Mucosa of stomach (tissue), 1 donor: ENCODE results near the gene INO80E.
"Not testable (repeated sequence)": the region's sequence is repeated elsewhere in the genome, so short reads cannot be mapped to it uniquely, and the experiment has no call there.

Experiments used
- H3K27me3 ChIP-seq: one replicate; pipeline ENCODE4 v1.7.0; 2013; ENCODE audit warnings: mild to moderate bottlenecking, low read length; ENCODE audit not compliant: control insufficient read depth, insufficient read depth
- H3K36me3 ChIP-seq: one replicate; pipeline ENCODE4 v1.7.0; 2013; ENCODE audit warnings: low read length; ENCODE audit not compliant: control insufficient read depth, insufficient read depth
- H3K4me1 ChIP-seq: one replicate; pipeline ENCODE4 v1.7.0; 2013; ENCODE audit warnings: mild to moderate bottlenecking, low read length; ENCODE audit not compliant: control insufficient read depth, insufficient read depth
- H3K4me3 ChIP-seq: one replicate; pipeline ENCODE4 v1.7.0; 2013; ENCODE audit warnings: low read length
- H3K9ac ChIP-seq: one replicate; pipeline ENCODE4 v1.7.0; 2013; ENCODE audit warnings: mild to moderate bottlenecking, low read length, moderate library complexity
- H3K9me3 ChIP-seq: one replicate; pipeline ENCODE4 v1.7.0; 2013; ENCODE audit warnings: mild to moderate bottlenecking, low read length, moderate library complexity; ENCODE audit not compliant: control insufficient read depth
- donor health status: Pancreatic carcinoma.

The INO80E gene

GRCh38 chr16:30009990-30010843, 14.2 kb downstream of the INO80E start:
- Histone ChIP-seq H3K27me3 (peaks cover 42% of the 10 kb centered on the region), H3K9me3 (no peaks in the 10 kb centered on the region), H3K36me3 (no peaks in the 10 kb centered on the region), H3K4me1 (peaks cover 13% of the 10 kb centered on the region), H3K9ac (no peak overlapping the region), H3K4me3 (no peak overlapping the region)

GRCh38 chr16:30010844-30011713, 15.0 kb downstream of the INO80E start, which contains the start of gene DOC2A:
Gene DOC2A (minus strand): TSS chr16:30011027. CDS start chr16:30010222, 805 bp downstream.
- Histone ChIP-seq H3K27me3 (peaks cover 42% of the 10 kb centered on the region), H3K4me1 (peaks cover 10% of the 10 kb centered on the region), H3K36me3 (no peaks in the 10 kb centered on the region), H3K9me3 (no peaks in the 10 kb centered on the region), H3K9ac (no peak within 1 kb of the TSS), H3K4me3 (no peak within 1 kb of the TSS)

- no peak overlapping the region for H3K9ac ChIP-seq
- H3K4me3 ChIP-seq: no peak overlapping the region
Measured at GRCh38 chr16:30011714-30012504, 15.9 kb downstream of the INO80E start.

GRCh38 chr16:30012598-30012997, 16.6 kb downstream of the INO80E start:
- peaks cover 39% of the 10 kb centered on the region for H3K27me3 ChIP-seq
- not testable (repeated sequence) for H3K4me3 ChIP-seq

More at GRCh38 chr16:30011714-30012504, 15.9 kb downstream of the INO80E start:
- Histone ChIP-seq H3K36me3 (no peaks in the 10 kb centered on the region), H3K27me3 (peaks cover 42% of the 10 kb centered on the region), H3K4me1 (peaks cover 10% of the 10 kb centered on the region), H3K9me3 (no peaks in the 10 kb centered on the region)

GRCh38 chr16:30015450-30015849, 19.4 kb downstream of the INO80E start:
- H3K27me3 ChIP-seq: peaks cover 13% of the 10 kb centered on the region
- H3K9me3 ChIP-seq, H3K9ac ChIP-seq, H3K4me1 ChIP-seq, H3K36me3 ChIP-seq, H3K4me3 ChIP-seq: not testable (repeated sequence)

More at GRCh38 chr16:30012598-30012997, 16.6 kb downstream of the INO80E start:
- peaks cover 10% of the 10 kb centered on the region for H3K4me1 ChIP-seq
- not testable (repeated sequence) for H3K9ac ChIP-seq, H3K36me3 ChIP-seq, H3K9me3 ChIP-seq

GRCh38 chr16:30016555-30017276, 20.7 kb downstream of the INO80E start:
- no peaks in the 10 kb centered on the region for H3K36me3 ChIP-seq

GRCh38 chr16:30017277-30017656, 21.2 kb downstream of the INO80E start:
- Histone ChIP-seq H3K4me3 (no peak overlapping the region), H3K27me3 (peaks cover 5% of the 10 kb centered on the region), H3K9ac (no peak overlapping the region), H3K36me3 (no peaks in the 10 kb centered on the region), H3K4me1 (peaks cover 10% of the 10 kb centered on the region), H3K9me3 (no peaks in the 10 kb centered on the region)

More at GRCh38 chr16:30016555-30017276, 20.7 kb downstream of the INO80E start:
- Histone ChIP-seq H3K4me1 (peaks cover 11% of the 10 kb centered on the region), H3K4me3 (no peak overlapping the region), H3K27me3 (peaks cover 11% of the 10 kb centered on the region), H3K9me3 (no peaks in the 10 kb centered on the region), H3K9ac (no peak overlapping the region)

GRCh38 chr16:30017937-30018336, 21.9 kb downstream of the INO80E start:
- not testable (repeated sequence) for H3K27me3 ChIP-seq, H3K4me1 ChIP-seq, H3K9me3 ChIP-seq, H3K36me3 ChIP-seq, H3K9ac ChIP-seq, H3K4me3 ChIP-seq

GRCh38 chr16:30018731-30019158, 22.7 kb downstream of the INO80E start:
- Histone ChIP-seq H3K9ac (no peak overlapping the region), H3K4me3 (no peak overlapping the region), H3K9me3 (no peaks in the 10 kb centered on the region), H3K4me1 (peaks cover 10% of the 10 kb centered on the region), H3K27me3 (peaks cover 5% of the 10 kb centered on the region), H3K36me3 (no peaks in the 10 kb centered on the region)

GRCh38 chr16:30022887-30023286, 26.8 kb downstream of the INO80E start, which contains the start of gene C16orf92:
Gene C16orf92 (plus strand): TSS chr16:30023198. CDS start chr16:30023341, 143 bp downstream.
- Histone ChIP-seq H3K4me3 (no peak within 1 kb of the TSS), H3K9me3 (no peaks in the 10 kb centered on the region), H3K9ac (no peak within 1 kb of the TSS), H3K36me3 (no peaks in the 10 kb centered on the region), H3K4me1 (peaks cover 10% of the 10 kb centered on the region), H3K27me3 (peaks cover 16% of the 10 kb centered on the region)

- no peaks in the 10 kb centered on the region for H3K9me3 ChIP-seq
- no peaks in the 10 kb centered on the region for H3K36me3 ChIP-seq
- no peak overlapping the region for H3K9ac ChIP-seq
- no peak overlapping the region for H3K4me3 ChIP-seq
- H3K4me1 ChIP-seq: peaks cover 10% of the 10 kb centered on the region
- H3K27me3 ChIP-seq: peaks cover 23% of the 10 kb centered on the region
Measured at GRCh38 chr16:30023586-30023985, 27.5 kb downstream of the INO80E start.
